ENCODE results near the gene LAMC1.

DNA sequence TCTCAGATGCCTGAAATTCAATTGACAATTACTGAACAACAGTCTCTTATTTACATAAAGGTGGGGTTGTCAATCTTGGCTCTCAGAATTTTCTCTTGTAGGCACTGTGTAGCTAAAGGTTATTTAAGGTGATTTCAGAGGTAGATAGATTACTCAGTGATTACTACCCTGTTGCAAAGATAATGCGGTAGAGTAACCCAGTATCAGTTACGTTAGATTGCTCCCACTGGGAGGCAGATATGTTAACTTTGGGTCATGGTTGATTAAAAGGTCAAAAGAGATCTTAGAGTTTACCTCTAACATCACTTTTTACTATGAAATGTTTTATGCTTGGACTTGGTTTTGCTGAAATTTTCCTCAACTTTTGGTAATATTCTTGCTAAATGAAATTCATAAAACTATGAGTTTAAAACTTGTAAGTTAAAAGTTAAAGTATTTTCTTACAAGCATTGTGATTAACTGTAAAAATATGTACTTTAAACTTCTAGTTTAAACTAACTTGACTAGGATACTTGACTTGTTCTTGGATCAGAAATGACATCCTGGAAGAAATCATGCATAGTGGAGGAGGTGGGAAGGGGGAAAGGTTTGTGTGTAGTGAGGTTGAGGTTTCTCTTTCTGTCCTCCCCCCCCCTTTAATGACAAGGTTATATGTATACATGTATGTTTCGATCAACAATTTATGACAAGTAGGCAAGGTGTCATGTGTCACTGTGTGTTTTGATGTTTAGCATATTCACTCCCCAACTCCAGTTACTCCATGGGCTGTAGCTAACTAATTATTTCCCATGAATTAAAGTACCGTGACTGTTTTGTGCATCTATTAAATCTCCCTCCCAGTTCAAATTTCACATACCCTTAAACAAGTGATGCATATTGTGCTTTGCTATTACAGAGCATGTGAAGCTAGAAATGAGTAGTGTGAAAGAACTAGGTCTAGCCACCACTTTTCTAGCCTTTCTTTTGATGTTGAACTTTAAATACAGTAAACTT, 2.9 kb downstream of the LAMC1 start:
- TF ChIP-seq YY1 (IDR thresholded peaks at IDR 0.05; ENCODE audit: low read depth, low read length) (no peak), ATF7 (IDR thresholded peaks at IDR 0.05; ENCODE audit: low read depth) (peak; percentile 56; the same call in 1 of the 2 replicates), TCF12 (IDR thresholded peaks at IDR 0.05; ENCODE audit: low read depth, low read length) (no peak), GABPA (IDR thresholded peaks at IDR 0.05; ENCODE audit: low read depth) (no peak), POLR2A (IDR thresholded peaks at IDR 0.05; ENCODE audit: low read depth, low read length) (no peak), CREM (IDR thresholded peaks at IDR 0.05; ENCODE audit: low read depth) (peak; percentile 46)
- TF ChIP-seq, protein P1, sequence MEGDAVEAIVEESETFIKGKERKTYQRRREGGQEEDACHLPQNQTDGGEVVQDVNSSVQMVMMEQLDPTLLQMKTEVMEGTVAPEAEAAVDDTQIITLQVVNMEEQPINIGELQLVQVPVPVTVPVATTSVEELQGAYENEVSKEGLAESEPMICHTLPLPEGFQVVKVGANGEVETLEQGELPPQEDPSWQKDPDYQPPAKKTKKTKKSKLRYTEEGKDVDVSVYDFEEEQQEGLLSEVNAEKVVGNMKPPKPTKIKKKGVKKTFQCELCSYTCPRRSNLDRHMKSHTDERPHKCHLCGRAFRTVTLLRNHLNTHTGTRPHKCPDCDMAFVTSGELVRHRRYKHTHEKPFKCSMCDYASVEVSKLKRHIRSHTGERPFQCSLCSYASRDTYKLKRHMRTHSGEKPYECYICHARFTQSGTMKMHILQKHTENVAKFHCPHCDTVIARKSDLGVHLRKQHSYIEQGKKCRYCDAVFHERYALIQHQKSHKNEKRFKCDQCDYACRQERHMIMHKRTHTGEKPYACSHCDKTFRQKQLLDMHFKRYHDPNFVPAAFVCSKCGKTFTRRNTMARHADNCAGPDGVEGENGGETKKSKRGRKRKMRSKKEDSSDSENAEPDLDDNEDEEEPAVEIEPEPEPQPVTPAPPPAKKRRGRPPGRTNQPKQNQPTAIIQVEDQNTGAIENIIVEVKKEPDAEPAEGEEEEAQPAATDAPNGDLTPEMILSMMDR (IDR thresholded peaks at IDR 0.05 in 2 of 3, conservative IDR thresholded peaks at IDR 0.05 in 1 of 3; ENCODE audit: control insufficient read depth in 2 of 3, extremely low read depth in 1 of 3, insufficient read depth in 1 of 3, low read depth in 3 of 3, low read length in 3 of 3): no peak
- TF ChIP-seq, protein P2, sequence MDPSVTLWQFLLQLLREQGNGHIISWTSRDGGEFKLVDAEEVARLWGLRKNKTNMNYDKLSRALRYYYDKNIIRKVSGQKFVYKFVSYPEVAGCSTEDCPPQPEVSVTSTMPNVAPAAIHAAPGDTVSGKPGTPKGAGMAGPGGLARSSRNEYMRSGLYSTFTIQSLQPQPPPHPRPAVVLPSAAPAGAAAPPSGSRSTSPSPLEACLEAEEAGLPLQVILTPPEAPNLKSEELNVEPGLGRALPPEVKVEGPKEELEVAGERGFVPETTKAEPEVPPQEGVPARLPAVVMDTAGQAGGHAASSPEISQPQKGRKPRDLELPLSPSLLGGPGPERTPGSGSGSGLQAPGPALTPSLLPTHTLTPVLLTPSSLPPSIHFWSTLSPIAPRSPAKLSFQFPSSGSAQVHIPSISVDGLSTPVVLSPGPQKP (IDR thresholded peaks at IDR 0.05; ENCODE audit: low read depth, low read length): no peak
